Neural cell (in vitro differentiated cells): ENCODE results near the gene SPEF1. TPM values are rescaled to one million over a fixed set of nuclear protein-coding genes. Genes with fewer than 3 reads are reported as not detected.

ENCODE experiments used
- H2AFZ ChIP-seq: fragments of 200-600, 300-800 bp; sonication (generic), shearing (Covaris generic); 2 replicates; pipeline ENCODE4 v1.6.0; 2014; ENCODE audit warnings: low read depth, mild to moderate bottlenecking, antibody characterized with exemption, low read length, moderate library complexity
- H3F3A ChIP-seq: fragments of 200-600 bp; shearing (Covaris generic); 2 replicates; pipeline ENCODE4 v1.6.1; 2016; ENCODE audit warnings: mild to moderate bottlenecking, moderate library complexity, mixed read lengths, antibody characterized with exemption, low read length; ENCODE audit not compliant: insufficient read depth, poor library complexity, severe bottlenecking
- H3K27ac ChIP-seq: fragments of 200-600, 300-800 bp; sonication (generic), shearing (Covaris generic); 2 replicates; pipeline ENCODE4 v1.5.1; 2014; ENCODE audit warnings: mild to moderate bottlenecking, low read length, moderate library complexity
- H3K27me3 ChIP-seq: fragments of 300-800, 200-600 bp; sonication (generic), shearing (Covaris generic); 2 replicates; pipeline ENCODE4 v1.6.0; 2014; ENCODE audit warnings: mild to moderate bottlenecking, low read depth, low read length, moderate library complexity; ENCODE audit not compliant: insufficient read depth
- H3K36me3 ChIP-seq: fragments of 300-800, 200-600 bp; sonication (generic), shearing (Covaris generic); 2 replicates; pipeline ENCODE4 v1.5.1; 2014; ENCODE audit warnings: mild to moderate bottlenecking, antibody characterized with exemption, low read length, moderate library complexity; ENCODE audit not compliant: insufficient read depth
- H3K4me2 ChIP-seq: fragments of 300-800, 200-600 bp; sonication (generic), shearing (Covaris generic); 2 replicates; pipeline ENCODE4 v1.6.0; 2014; ENCODE audit warnings: mild to moderate bottlenecking, low read length
- H3K4me3 ChIP-seq: fragments of 300-800, 200-600 bp; sonication (generic), shearing (Covaris generic); 2 replicates; pipeline ENCODE4 v1.5.1; 2014; ENCODE audit warnings: mild to moderate bottlenecking, low read length, moderate library complexity
- H3K79me2 ChIP-seq: fragments of 200-600 bp; shearing (Covaris generic); replicated peaks from 2 replicates; pipeline ENCODE4 v1.6.0; 2014; ENCODE audit warnings: mild to moderate bottlenecking, low read length, moderate library complexity; ENCODE audit not compliant: insufficient read depth
- H3K9ac ChIP-seq: fragments of 300-800, 200-600 bp; sonication (generic), shearing (Covaris generic); 2 replicates; pipeline ENCODE4 v1.6.1; 2016; ENCODE audit warnings: mild to moderate bottlenecking, low read length, mixed read lengths
- H3K9me2 ChIP-seq: fragments of 200-600 bp; shearing (Covaris generic); 2 replicates; pipeline ENCODE4 v1.6.1; 2016; ENCODE audit warnings: mild to moderate bottlenecking, low read length, mixed read lengths; ENCODE audit not compliant: insufficient read depth
- H3K9me3 ChIP-seq: fragments of 200-600, 300-800 bp; sonication (generic), shearing (Covaris generic); 2 replicates; pipeline ENCODE4 v1.6.1; 2016; ENCODE audit warnings: mild to moderate bottlenecking, mixed run types, low read length, moderate library complexity, mixed read lengths
- H4K20me1 ChIP-seq: fragments of 200-600 bp; shearing (Covaris generic); 2 replicates; pipeline ENCODE4 v1.6.1; 2016; ENCODE audit warnings: mild to moderate bottlenecking, mixed run types; ENCODE audit not compliant: insufficient read depth
- POLR2AphosphoS5 ChIP-seq: IDR thresholded peaks from 2 replicates; pipeline ENCODE4 v1.6.1; 2012
- RAD21 ChIP-seq: fragments of 450-650 bp; conservative IDR thresholded peaks from 2 replicates; pipeline ENCODE4 v1.6.1; 2014; ENCODE audit warnings: antibody characterized with exemption, mild to moderate bottlenecking, moderate library complexity
- SMC3 ChIP-seq: fragments of 450-650 bp; conservative IDR thresholded peaks from 2 replicates; pipeline ENCODE4 v1.6.1; 2014; ENCODE audit warnings: antibody characterized with exemption, mild to moderate bottlenecking, moderate library complexity; ENCODE audit not compliant: poor library complexity
- TAF1 ChIP-seq: IDR thresholded peaks from 2 replicates; pipeline ENCODE4 v1.6.1; 2012; ENCODE audit warnings: low read depth
- polyA plus RNA-seq: library from polyadenylated mRNA; depleted of rRNA; stranded (reverse); fragments of >200 nt; gene quantifications from 2 replicates; pipeline ENCODE4 v1.2.3, GENCODE V29; 2014

SPEF1 gene
- polyA plus RNA-seq, 1 donor from 2014 or later = 0.58 TPM

GRCh38 chr20:3728354-3728753 is 52.9 kb downstream of the SPEF1 start:
- no peaks in the 10 kb centered on the region for H3K79me2 ChIP-seq
- H3F3A ChIP-seq = no peaks in the 10 kb centered on the region
- H3K27me3 ChIP-seq = peaks cover 4% of the 10 kb centered on the region
- TF ChIP-seq SMC3 = no peak
- TF ChIP-seq RAD21 = no peak
- TF ChIP-seq POLR2AphosphoS5 = no peak
- TF ChIP-seq TAF1 = no peak
- H3K9me2 ChIP-seq = no peaks in the 10 kb centered on the region
- H3K27ac ChIP-seq = no peak overlapping the region
- H3K9me3 ChIP-seq = no peaks in the 10 kb centered on the region
- H3K4me2 ChIP-seq = no peak overlapping the region
- no peak overlapping the region for H3K4me3 ChIP-seq
- H3K9ac ChIP-seq = no peak overlapping the region
- H3K36me3 ChIP-seq = no peaks in the 10 kb centered on the region
- H4K20me1 ChIP-seq = no peaks in the 10 kb centered on the region
- H2AFZ ChIP-seq = no peak overlapping the region

Other genes starting within 250 kb of the SPEF1 start
- gene GFRA4, start 118.0 kb downstream of the SPEF1 start, polyA plus RNA-seq = not detected in 2 replicates
- gene ADAM33, start 99.4 kb downstream of the SPEF1 start, polyA plus RNA-seq = not detected in 2 replicates
- gene SIGLEC1, start 68.8 kb downstream of the SPEF1 start, polyA plus RNA-seq = 0.12 TPM in 1 of 2 replicates, not detected in the other
- not detected in 2 replicates for gene HSPA12B, start 48.8 kb downstream of the SPEF1 start, polyA plus RNA-seq
- gene ADISSP, start 13.7 kb downstream of the SPEF1 start, polyA plus RNA-seq = 39.8 and 48.7 TPM in 2 replicates
- gene CENPB, start 5.3 kb upstream of the SPEF1 start, polyA plus RNA-seq = 37.9 and 46.6 TPM in 2 replicates
- 21.9 and 26.5 TPM in 2 replicates for gene CDC25B, start 14.9 kb upstream of the SPEF1 start, polyA plus RNA-seq
- gene AP5S1, start 39.1 kb upstream of the SPEF1 start, polyA plus RNA-seq = 11.3 and 14.0 TPM in 2 replicates
- 5.4 and 7.2 TPM in 2 replicates for gene MAVS, start 65.4 kb upstream of the SPEF1 start, polyA plus RNA-seq
- gene PANK2, start 107.9 kb upstream of the SPEF1 start, polyA plus RNA-seq = 41.7 and 53.0 TPM in 2 replicates
- 11.0 and 12.7 TPM in 2 replicates for gene RNF24, start 234.1 kb upstream of the SPEF1 start, polyA plus RNA-seq